ENCODE results near the gene HOXD10. TPM values are rescaled to one million over a fixed set of nuclear protein-coding genes. Genes with fewer than 3 reads are reported as not detected.
A peak's percentile ranks its signal among the peaks of the same experiment; 100 is the strongest.

Gene HOXD10
- total and polyA plus RNA-seq, 4 donors = not detected

- Histone ChIP-seq H3K36me3 (ENCODE audit: control insufficient read depth in 4 of 4, insufficient read depth in 3 of 4, low read depth in 1 of 4, low read length in 3 of 4) (no peaks in the 10 kb centered on the region), H3K9ac (ENCODE audit: low read depth in 1 of 2, low read length in 2 of 2) (no peak overlapping the region), H3K27me3 (ENCODE audit: control insufficient read depth in 4 of 4, insufficient read depth in 4 of 4, low read length in 3 of 4) (peaks cover 7 to 63% (median 25%) of the 10 kb centered on the region in 4 donors), H3K4me1 (ENCODE audit: control insufficient read depth in 4 of 4, insufficient read depth in 4 of 4, low read length in 3 of 4) (peaks cover 4 to 22% (median 11%) of the 10 kb centered on the region in 4 donors), H3K4me3 (ENCODE audit: low read depth in 1 of 3, low read length in 3 of 3) (no peak overlapping the region), H3K27ac (ENCODE audit: low read depth in 1 of 2, low read length in 2 of 2) (no peak overlapping the region), H3K9me3 (ENCODE audit: control insufficient read depth in 4 of 4, low read length in 3 of 4) (peaks cover 0 to 11% (median 0%) of the 10 kb centered on the region in 4 donors)
- DNase-seq (ENCODE audit: low spot score) = no peak
- WGBS = 26% methylated on average over 4 of the region's 4 CpGs
- no peak for TF ChIP-seq HNF4A (conservative IDR thresholded peaks at IDR 0.05)
- TF ChIP-seq REST (IDR thresholded peaks at IDR 0.05) = no peak
- no peak for TF ChIP-seq RAD21 (IDR thresholded peaks at IDR 0.05)
- no peak for TF ChIP-seq NR2F2 (IDR thresholded peaks at IDR 0.05)
- TF ChIP-seq EGR1 (IDR thresholded peaks at IDR 0.05; ENCODE audit: low read depth in 2 of 2) = no peak
- TF ChIP-seq RXRA (IDR thresholded peaks at IDR 0.05) = no peak
- TF ChIP-seq FOXA2 (IDR thresholded peaks at IDR 0.05) = no peak
- TF ChIP-seq GABPA (IDR thresholded peaks at IDR 0.05 in 1 of 2, conservative IDR thresholded peaks at IDR 0.05 in 1 of 2) = no peak
- TF ChIP-seq TAF1 (conservative IDR thresholded peaks at IDR 0.05) = no peak
- no peak for TF ChIP-seq FOXA1 (IDR thresholded peaks at IDR 0.05)
- no peak for TF ChIP-seq JUND (IDR thresholded peaks at IDR 0.05)
- no peak for TF ChIP-seq ZBTB33 (IDR thresholded peaks at IDR 0.05)
These were observed 15.2 kb downstream of the HOXD10 start for GRCh38 chr2:176131848-176132158.

GRCh38 chr2:176132205-176133171, 15.9 kb downstream of the HOXD10 start:
- Histone ChIP-seq H3K4me3 (ENCODE audit: low read depth in 1 of 3, low read length in 3 of 3) (peak overlapping the region in 1 of 3 donors; percentile 13), H3K27me3 (ENCODE audit: control insufficient read depth in 4 of 4, insufficient read depth in 4 of 4, low read length in 3 of 4) (peaks cover 11 to 60% (median 23%) of the 10 kb centered on the region in 4 donors), H3K4me1 (ENCODE audit: control insufficient read depth in 4 of 4, insufficient read depth in 4 of 4, low read length in 3 of 4) (peaks cover 4 to 22% (median 12%) of the 10 kb centered on the region in 4 donors), H3K36me3 (ENCODE audit: control insufficient read depth in 4 of 4, insufficient read depth in 3 of 4, low read depth in 1 of 4, low read length in 3 of 4) (no peaks in the 10 kb centered on the region), H3K27ac (ENCODE audit: low read depth in 1 of 2, low read length in 2 of 2) (no peak overlapping the region), H3K9me3 (ENCODE audit: control insufficient read depth in 4 of 4, low read length in 3 of 4) (peaks cover 0 to 11% (median 0%) of the 10 kb centered on the region in 4 donors), H3K9ac (ENCODE audit: low read depth in 1 of 2, low read length in 2 of 2) (no peak overlapping the region)
- TF ChIP-seq HNF4A (conservative IDR thresholded peaks at IDR 0.05) (no peak), JUND (IDR thresholded peaks at IDR 0.05) (no peak)
- DNase-seq (ENCODE audit: low spot score) = no peak
- 14% methylated on average over 33 of the region's 33 CpGs for WGBS
